Neural cell (in vitro differentiated cells): Measurements from ENCODE around the gene PGR. TPM values are rescaled to one million over a fixed set of nuclear protein-coding genes. Genes with fewer than 3 reads are reported as not detected.

Experiments used
- H2AFZ ChIP-seq: fragments of 200-600, 300-800 bp; sonication (generic), shearing (Covaris generic); 2 replicates; pipeline ENCODE4 v1.6.0; 2014; ENCODE audit warnings: low read depth, mild to moderate bottlenecking, antibody characterized with exemption, low read length, moderate library complexity
- H3F3A ChIP-seq: fragments of 200-600 bp; shearing (Covaris generic); 2 replicates; pipeline ENCODE4 v1.6.1; 2016; ENCODE audit warnings: mild to moderate bottlenecking, moderate library complexity, mixed read lengths, antibody characterized with exemption, low read length; ENCODE audit not compliant: insufficient read depth, poor library complexity, severe bottlenecking
- H3K27ac ChIP-seq: fragments of 200-600, 300-800 bp; sonication (generic), shearing (Covaris generic); 2 replicates; pipeline ENCODE4 v1.5.1; 2014; ENCODE audit warnings: mild to moderate bottlenecking, low read length, moderate library complexity
- H3K27me3 ChIP-seq: fragments of 300-800, 200-600 bp; sonication (generic), shearing (Covaris generic); 2 replicates; pipeline ENCODE4 v1.6.0; 2014; ENCODE audit warnings: mild to moderate bottlenecking, low read depth, low read length, moderate library complexity; ENCODE audit not compliant: insufficient read depth
- H3K36me3 ChIP-seq: fragments of 300-800, 200-600 bp; sonication (generic), shearing (Covaris generic); 2 replicates; pipeline ENCODE4 v1.5.1; 2014; ENCODE audit warnings: mild to moderate bottlenecking, antibody characterized with exemption, low read length, moderate library complexity; ENCODE audit not compliant: insufficient read depth
- H3K4me2 ChIP-seq: fragments of 300-800, 200-600 bp; sonication (generic), shearing (Covaris generic); 2 replicates; pipeline ENCODE4 v1.6.0; 2014; ENCODE audit warnings: mild to moderate bottlenecking, low read length
- H3K4me3 ChIP-seq: fragments of 300-800, 200-600 bp; sonication (generic), shearing (Covaris generic); 2 replicates; pipeline ENCODE4 v1.5.1; 2014; ENCODE audit warnings: mild to moderate bottlenecking, low read length, moderate library complexity
- H3K79me2 ChIP-seq: fragments of 200-600 bp; shearing (Covaris generic); replicated peaks from 2 replicates; pipeline ENCODE4 v1.6.0; 2014; ENCODE audit warnings: mild to moderate bottlenecking, low read length, moderate library complexity; ENCODE audit not compliant: insufficient read depth
- H3K9ac ChIP-seq: fragments of 300-800, 200-600 bp; sonication (generic), shearing (Covaris generic); 2 replicates; pipeline ENCODE4 v1.6.1; 2016; ENCODE audit warnings: mild to moderate bottlenecking, low read length, mixed read lengths
- H3K9me2 ChIP-seq: fragments of 200-600 bp; shearing (Covaris generic); 2 replicates; pipeline ENCODE4 v1.6.1; 2016; ENCODE audit warnings: mild to moderate bottlenecking, low read length, mixed read lengths; ENCODE audit not compliant: insufficient read depth
- H3K9me3 ChIP-seq: fragments of 200-600, 300-800 bp; sonication (generic), shearing (Covaris generic); 2 replicates; pipeline ENCODE4 v1.6.1; 2016; ENCODE audit warnings: mild to moderate bottlenecking, mixed run types, low read length, moderate library complexity, mixed read lengths
- H4K20me1 ChIP-seq: fragments of 200-600 bp; shearing (Covaris generic); 2 replicates; pipeline ENCODE4 v1.6.1; 2016; ENCODE audit warnings: mild to moderate bottlenecking, mixed run types; ENCODE audit not compliant: insufficient read depth
- EP300 ChIP-seq: fragments of 450-650 bp; conservative IDR thresholded peaks from 2 replicates; pipeline ENCODE4 v1.6.1; 2014; ENCODE audit warnings: antibody characterized with exemption, mild to moderate bottlenecking, moderate library complexity; ENCODE audit not compliant: poor library complexity, severe bottlenecking
- EZH2 ChIP-seq: fragments of 200-600, 300-800 bp; shearing (Covaris generic), sonication (generic); IDR thresholded peaks from 2 replicates; pipeline ENCODE4 v1.6.1; 2014; ENCODE audit warnings: antibody characterized with exemption, low read length, borderline replicate concordance, mild to moderate bottlenecking; ENCODE audit not compliant: insufficient read depth, poor library complexity, severe bottlenecking
- MXI1 ChIP-seq: fragments of 450-650 bp; conservative IDR thresholded peaks from 2 replicates; pipeline ENCODE4 v1.6.1; 2014; ENCODE audit warnings: antibody characterized with exemption, mild to moderate bottlenecking; ENCODE audit not compliant: poor library complexity, severe bottlenecking
- POLR2AphosphoS5 ChIP-seq: IDR thresholded peaks from 2 replicates; pipeline ENCODE4 v1.6.1; 2012
- RAD21 ChIP-seq: fragments of 450-650 bp; conservative IDR thresholded peaks from 2 replicates; pipeline ENCODE4 v1.6.1; 2014; ENCODE audit warnings: antibody characterized with exemption, mild to moderate bottlenecking, moderate library complexity
- REST ChIP-seq: IDR thresholded peaks from 2 replicates; pipeline ENCODE4 v1.6.1; 2012; ENCODE audit warnings: borderline replicate concordance
- SMC3 ChIP-seq: fragments of 450-650 bp; conservative IDR thresholded peaks from 2 replicates; pipeline ENCODE4 v1.6.1; 2014; ENCODE audit warnings: antibody characterized with exemption, mild to moderate bottlenecking, moderate library complexity; ENCODE audit not compliant: poor library complexity
- TAF1 ChIP-seq: IDR thresholded peaks from 2 replicates; pipeline ENCODE4 v1.6.1; 2012; ENCODE audit warnings: low read depth
- polyA plus RNA-seq: library from polyadenylated mRNA; depleted of rRNA; stranded (reverse); fragments of >200 nt; gene quantifications from 2 replicates; pipeline ENCODE4 v1.2.3, GENCODE V29; 2014
- TF ChIP-seq, protein P1 (sequence below): fragments of 450-650 bp; IDR thresholded peaks from 2 replicates; pipeline ENCODE4 v1.5.1; 2014; ENCODE audit warnings: antibody characterized with exemption, mild to moderate bottlenecking, moderate library complexity; ENCODE audit not compliant: poor library complexity, severe bottlenecking

Gene PGR
- polyA plus RNA-seq, 1 donor from 2014 or later: not detected

DNA sequence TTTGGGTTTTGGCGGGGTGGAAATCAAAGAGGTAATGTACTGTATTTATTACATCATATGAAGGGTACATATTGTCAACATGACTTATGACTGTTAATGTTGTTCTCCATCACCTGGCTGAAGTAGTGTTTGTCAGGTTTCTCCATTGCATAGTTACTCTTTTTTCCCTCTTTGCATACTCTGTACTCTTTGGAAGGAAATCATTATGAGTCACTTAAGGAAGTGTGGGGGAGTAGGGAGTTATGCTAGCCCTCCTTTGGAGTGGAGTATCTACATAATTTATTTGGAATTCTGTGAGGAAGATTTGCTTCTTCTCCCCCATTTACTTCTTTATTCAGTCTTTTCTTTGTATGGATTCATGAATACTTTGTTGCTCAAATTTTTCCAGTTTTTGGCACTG lies 3.6 kb upstream of the PGR start:
- Histone ChIP-seq H3K27me3 (peaks cover 55% of the 10 kb centered on the region), H3K27ac (no peak overlapping the region), H3F3A (no peaks in the 10 kb centered on the region), H3K79me2 (no peaks in the 10 kb centered on the region), H3K4me3 (no peak overlapping the region), H3K9ac (no peak overlapping the region), H2AFZ (no peak overlapping the region), H3K4me2 (no peak overlapping the region), H3K36me3 (no peaks in the 10 kb centered on the region), H3K9me3 (no peaks in the 10 kb centered on the region), H3K9me2 (no peaks in the 10 kb centered on the region), H4K20me1 (no peaks in the 10 kb centered on the region)
- TF ChIP-seq REST (no peak), RAD21 (no peak), TAF1 (no peak), EP300 (no peak)
- TF ChIP-seq, protein P1, sequence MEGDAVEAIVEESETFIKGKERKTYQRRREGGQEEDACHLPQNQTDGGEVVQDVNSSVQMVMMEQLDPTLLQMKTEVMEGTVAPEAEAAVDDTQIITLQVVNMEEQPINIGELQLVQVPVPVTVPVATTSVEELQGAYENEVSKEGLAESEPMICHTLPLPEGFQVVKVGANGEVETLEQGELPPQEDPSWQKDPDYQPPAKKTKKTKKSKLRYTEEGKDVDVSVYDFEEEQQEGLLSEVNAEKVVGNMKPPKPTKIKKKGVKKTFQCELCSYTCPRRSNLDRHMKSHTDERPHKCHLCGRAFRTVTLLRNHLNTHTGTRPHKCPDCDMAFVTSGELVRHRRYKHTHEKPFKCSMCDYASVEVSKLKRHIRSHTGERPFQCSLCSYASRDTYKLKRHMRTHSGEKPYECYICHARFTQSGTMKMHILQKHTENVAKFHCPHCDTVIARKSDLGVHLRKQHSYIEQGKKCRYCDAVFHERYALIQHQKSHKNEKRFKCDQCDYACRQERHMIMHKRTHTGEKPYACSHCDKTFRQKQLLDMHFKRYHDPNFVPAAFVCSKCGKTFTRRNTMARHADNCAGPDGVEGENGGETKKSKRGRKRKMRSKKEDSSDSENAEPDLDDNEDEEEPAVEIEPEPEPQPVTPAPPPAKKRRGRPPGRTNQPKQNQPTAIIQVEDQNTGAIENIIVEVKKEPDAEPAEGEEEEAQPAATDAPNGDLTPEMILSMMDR: no peak

DNA sequence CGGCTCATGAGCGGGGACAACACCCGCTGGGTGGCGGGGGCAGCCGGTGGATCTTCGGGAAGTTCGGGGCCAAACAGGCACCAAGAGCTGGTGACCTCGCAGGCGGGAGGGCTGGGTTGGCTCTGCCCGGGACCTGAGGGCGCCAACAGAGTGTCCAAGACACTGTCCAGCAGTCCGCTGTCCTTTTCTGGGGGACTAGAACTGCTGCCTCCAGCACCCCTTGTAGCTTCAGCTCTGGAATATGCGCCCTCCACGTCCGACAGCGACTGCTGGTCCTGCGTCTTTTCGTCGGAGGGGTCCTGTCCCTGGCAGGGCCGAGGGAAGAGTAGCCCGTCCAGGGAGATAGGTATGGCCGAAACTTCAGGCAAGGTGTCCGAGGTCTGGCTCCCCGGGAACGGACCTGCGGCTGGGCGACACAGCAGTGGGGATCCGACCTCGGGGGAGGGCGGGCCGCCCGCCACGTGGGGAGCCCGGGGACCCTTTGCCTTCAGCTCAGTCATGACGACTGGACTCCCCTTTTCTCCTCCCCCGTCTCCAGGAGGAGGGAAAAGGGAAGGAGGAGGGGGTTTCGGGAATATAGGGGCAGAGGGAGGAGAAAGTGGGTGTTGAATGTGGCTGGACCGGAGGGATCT lies 926 bp downstream of the PGR start:
- peaks cover 98% of the 10 kb centered on the region for H3K27me3 ChIP-seq

More for the DNA sequence above, 926 bp downstream of the PGR start:
- TF ChIP-seq, protein P1: no peak
- TF ChIP-seq EZH2: no peak
- TF ChIP-seq REST: no peak
- no peak for TF ChIP-seq RAD21
- TF ChIP-seq SMC3: no peak
- no peak for TF ChIP-seq EP300
- TF ChIP-seq TAF1: no peak
- no peak for TF ChIP-seq MXI1
- TF ChIP-seq POLR2AphosphoS5: no peak
- H3K27ac ChIP-seq: no peak overlapping the region
- H3F3A ChIP-seq: no peaks in the 10 kb centered on the region
- peak overlapping the region; percentile 68 for H3K4me3 ChIP-seq
- no peaks in the 10 kb centered on the region for H3K9me2 ChIP-seq
- H2AFZ ChIP-seq: no peak overlapping the region
- H3K9me3 ChIP-seq: no peaks in the 10 kb centered on the region
- no peaks in the 10 kb centered on the region for H3K36me3 ChIP-seq
- H3K9ac ChIP-seq: no peak overlapping the region
- H3K79me2 ChIP-seq: no peaks in the 10 kb centered on the region
- no peak overlapping the region for H3K4me2 ChIP-seq
- H4K20me1 ChIP-seq: no peaks in the 10 kb centered on the region
